Nephron progenitor cell (in vitro differentiated cells): ENCODE results near the gene FABP2.
"Not testable (repeated sequence)": the region's sequence is repeated elsewhere in the genome, so short reads cannot be mapped to it uniquely, and the experiment has no call there.

ENCODE experiments used
- DNase-seq: peaks from one replicate; pipeline ENCODE4 v3.0.0; 2021
- H3K27ac Mint-ChIP-seq: 2 replicates; pipeline ENCODE4 v1.8.0; 2021; ENCODE audit warnings: mild to moderate bottlenecking, moderate library complexity, mixed read lengths
- H3K27me3 Mint-ChIP-seq: 2 replicates; pipeline ENCODE4 v1.8.0; 2021; ENCODE audit warnings: mild to moderate bottlenecking, low read depth, mixed read lengths; ENCODE audit not compliant: poor library complexity
- H3K36me3 Mint-ChIP-seq: 2 replicates; pipeline ENCODE4 v1.8.0; 2021; ENCODE audit warnings: low read depth, mixed read lengths
- H3K4me1 Mint-ChIP-seq: 2 replicates; pipeline ENCODE4 v1.8.0; 2021; ENCODE audit warnings: mixed read lengths
- H3K4me3 Mint-ChIP-seq: 2 replicates; pipeline ENCODE4 v1.8.0; 2021; ENCODE audit warnings: mild to moderate bottlenecking, moderate library complexity, mixed read lengths
- H3K9me3 Mint-ChIP-seq: 2 replicates; pipeline ENCODE4 v1.8.0; 2021; ENCODE audit warnings: mild to moderate bottlenecking, moderate library complexity, mixed read lengths
- CTCF ChIP-seq: fragments of 200-600 bp; sonication (generic); IDR thresholded peaks from 2 replicates; pipeline ENCODE4 v1.5.0; 2021; ENCODE audit warnings: antibody characterized with exemption

Gene FABP2

GRCh38 chr4:119281393-119281792, 40.5 kb downstream of the FABP2 start:
- DNase-seq: no peak
- Mint-ChIP-seq H3K27ac (no peak overlapping the region), H3K4me3 (no peak overlapping the region), H3K4me1 (peaks cover 5% of the 10 kb centered on the region), H3K36me3 (peaks cover 21% of the 10 kb centered on the region), H3K27me3 (no peaks in the 10 kb centered on the region), H3K9me3 (peaks cover 8% of the 10 kb centered on the region)
- TF ChIP-seq CTCF: no peak

- not testable (repeated sequence) for DNase-seq, H3K4me1 Mint-ChIP-seq, H3K27me3 Mint-ChIP-seq
- peak overlapping the region; percentile 1 for H3K4me3 Mint-ChIP-seq
- H3K9me3 Mint-ChIP-seq: peaks cover 12% of the 10 kb centered on the region
- peaks cover 26% of the 10 kb centered on the region for H3K36me3 Mint-ChIP-seq
- peak overlapping the region; percentile 40 for H3K27ac Mint-ChIP-seq
Observed at GRCh38 chr4:119279945-119280344, 42.0 kb downstream of the FABP2 start.

GRCh38 chr4:119279541-119279940, 42.4 kb downstream of the FABP2 start:
- H3K27me3 Mint-ChIP-seq, H3K4me3 Mint-ChIP-seq, H3K27ac Mint-ChIP-seq, DNase-seq, H3K4me1 Mint-ChIP-seq: not testable (repeated sequence)
- H3K9me3 Mint-ChIP-seq: peaks cover 12% of the 10 kb centered on the region
- H3K36me3 Mint-ChIP-seq: peaks cover 26% of the 10 kb centered on the region

- peaks cover 69% of the 10 kb centered on the region for H3K36me3 Mint-ChIP-seq
- H3K4me1 Mint-ChIP-seq: no peaks in the 10 kb centered on the region
- H3K27me3 Mint-ChIP-seq: no peaks in the 10 kb centered on the region
- no peak for TF ChIP-seq CTCF
- peaks cover 11% of the 10 kb centered on the region for H3K9me3 Mint-ChIP-seq
- no peak overlapping the region for H3K27ac Mint-ChIP-seq
- no peak overlapping the region for H3K4me3 Mint-ChIP-seq
- no peak for DNase-seq
Observed at GRCh38 chr4:119271361-119272085, 50.4 kb downstream of the FABP2 start.

- Mint-ChIP-seq H3K4me1 (no peaks in the 10 kb centered on the region), H3K27me3 (no peaks in the 10 kb centered on the region), H3K36me3 (peaks cover 74% of the 10 kb centered on the region), H3K27ac (no peak overlapping the region), H3K4me3 (no peak overlapping the region), H3K9me3 (peaks cover 7% of the 10 kb centered on the region)
- no peak for TF ChIP-seq CTCF
- no peak for DNase-seq
Observed at GRCh38 chr4:119268466-119268865, 53.5 kb downstream of the FABP2 start.
